Measurements from ENCODE around the gene ADTRP. TPM values are rescaled to one million over a fixed set of nuclear protein-coding genes. Genes with fewer than 3 reads are reported as not detected.
A peak's percentile ranks its signal among the peaks of the same experiment; 100 is the strongest.

ADTRP gene
- total and polyA plus RNA-seq, 10 of the 15 experiments (the other 5 are each of a cell fraction or from before 2014, with no cell fraction given) = 0.10 to 2.6 (median 2.1) TPM

DNA sequence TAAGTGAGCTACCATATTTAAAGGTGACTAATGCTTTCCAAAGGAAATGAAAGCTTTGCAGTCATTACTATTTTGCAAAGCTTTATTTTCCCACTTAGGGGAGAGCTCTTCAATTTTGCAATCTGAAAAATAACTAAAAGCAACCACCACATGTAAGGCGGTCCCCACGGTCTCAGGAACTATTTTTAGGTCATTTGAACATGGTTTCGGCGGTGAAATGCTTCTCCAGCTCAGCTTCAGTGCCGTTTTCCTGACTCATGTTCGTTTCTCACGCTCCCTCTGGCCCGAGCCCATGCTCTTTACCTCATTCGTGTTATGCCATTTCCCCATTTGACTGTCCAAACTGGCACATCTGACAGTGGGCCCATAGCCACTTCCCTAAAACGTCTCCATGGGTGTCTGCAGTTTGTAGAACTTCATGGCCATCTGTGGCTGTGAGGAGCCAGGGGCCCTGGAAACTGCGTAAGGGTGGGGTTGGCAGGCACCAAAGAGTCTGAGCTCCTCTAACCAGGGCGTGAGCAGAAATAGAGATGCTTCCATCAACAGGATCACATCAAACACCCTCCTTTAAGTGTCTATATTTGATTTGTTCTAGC lies 46.5 kb downstream of the ADTRP start (continued):
- TF ChIP-seq, protein P1, sequence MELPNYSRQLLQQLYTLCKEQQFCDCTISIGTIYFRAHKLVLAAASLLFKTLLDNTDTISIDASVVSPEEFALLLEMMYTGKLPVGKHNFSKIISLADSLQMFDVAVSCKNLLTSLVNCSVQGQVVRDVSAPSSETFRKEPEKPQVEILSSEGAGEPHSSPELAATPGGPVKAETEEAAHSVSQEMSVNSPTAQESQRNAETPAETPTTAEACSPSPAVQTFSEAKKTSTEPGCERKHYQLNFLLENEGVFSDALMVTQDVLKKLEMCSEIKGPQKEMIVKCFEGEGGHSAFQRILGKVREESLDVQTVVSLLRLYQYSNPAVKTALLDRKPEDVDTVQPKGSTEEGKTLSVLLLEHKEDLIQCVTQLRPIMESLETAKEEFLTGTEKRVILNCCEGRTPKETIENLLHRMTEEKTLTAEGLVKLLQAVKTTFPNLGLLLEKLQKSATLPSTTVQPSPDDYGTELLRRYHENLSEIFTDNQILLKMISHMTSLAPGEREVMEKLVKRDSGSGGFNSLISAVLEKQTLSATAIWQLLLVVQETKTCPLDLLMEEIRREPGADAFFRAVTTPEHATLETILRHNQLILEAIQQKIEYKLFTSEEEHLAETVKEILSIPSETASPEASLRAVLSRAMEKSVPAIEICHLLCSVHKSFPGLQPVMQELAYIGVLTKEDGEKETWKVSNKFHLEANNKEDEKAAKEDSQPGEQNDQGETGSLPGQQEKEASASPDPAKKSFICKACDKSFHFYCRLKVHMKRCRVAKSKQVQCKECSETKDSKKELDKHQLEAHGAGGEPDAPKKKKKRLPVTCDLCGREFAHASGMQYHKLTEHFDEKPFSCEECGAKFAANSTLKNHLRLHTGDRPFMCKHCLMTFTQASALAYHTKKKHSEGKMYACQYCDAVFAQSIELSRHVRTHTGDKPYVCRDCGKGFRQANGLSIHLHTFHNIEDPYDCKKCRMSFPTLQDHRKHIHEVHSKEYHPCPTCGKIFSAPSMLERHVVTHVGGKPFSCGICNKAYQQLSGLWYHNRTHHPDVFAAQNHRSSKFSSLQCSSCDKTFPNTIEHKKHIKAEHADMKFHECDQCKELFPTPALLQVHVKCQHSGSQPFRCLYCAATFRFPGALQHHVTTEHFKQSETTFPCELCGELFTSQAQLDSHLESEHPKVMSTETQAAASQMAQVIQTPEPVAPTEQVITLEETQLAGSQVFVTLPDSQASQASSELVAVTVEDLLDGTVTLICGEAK (IDR thresholded peaks at IDR 0.05; ENCODE audit: borderline replicate concordance) = no peak
- TF ChIP-seq ZNF207 (IDR thresholded peaks at IDR 0.05; ENCODE audit: borderline replicate concordance) (no peak; the same call in 1 of the 2 replicates), HDAC6 (IDR thresholded peaks at IDR 0.05; ENCODE audit: unreplicated experiment) (no peak), BRCA1 (IDR thresholded peaks at IDR 0.05; ENCODE audit: low read depth, low read length) (no peak), BHLHE40 (IDR thresholded peaks at IDR 0.05; ENCODE audit: borderline replicate concordance in 1 of 2, low read depth in 2 of 2, low read length in 1 of 2) (peak; percentile 63 to 66), MLLT1 (IDR thresholded peaks at IDR 0.05) (peak; percentile 70), MTA3 (IDR thresholded peaks at IDR 0.05; ENCODE audit: borderline replicate concordance, low read length) (peak; percentile 98), HCFC1 (IDR thresholded peaks at IDR 0.05; ENCODE audit: low read length) (no peak), RBBP5 (conservative IDR thresholded peaks at IDR 0.05) (no peak), ASH2L (IDR thresholded peaks at IDR 0.05; ENCODE audit: borderline replicate concordance, low read depth) (no peak), E2F4 (IDR thresholded peaks at IDR 0.05; ENCODE audit: low read depth, low read length) (no peak), BACH1 (IDR thresholded peaks at IDR 0.05; ENCODE audit: borderline replicate concordance) (peak; percentile 89), RCOR1 (conservative IDR thresholded peaks at IDR 0.05; ENCODE audit: low read depth, low read length) (no peak), POU2F2 (IDR thresholded peaks at IDR 0.05; ENCODE audit: borderline replicate concordance, low read depth, low read length) (peak; percentile 85), HDAC2 (IDR thresholded peaks at IDR 0.05) (no peak), CREM (IDR thresholded peaks at IDR 0.05; ENCODE audit: low read depth) (peak; percentile 98), JUND (IDR thresholded peaks at IDR 0.05; ENCODE audit: low read depth, low read length) (peak; percentile 66; the same call in 1 of the 2 replicates)
- TF ChIP-seq, protein P2, sequence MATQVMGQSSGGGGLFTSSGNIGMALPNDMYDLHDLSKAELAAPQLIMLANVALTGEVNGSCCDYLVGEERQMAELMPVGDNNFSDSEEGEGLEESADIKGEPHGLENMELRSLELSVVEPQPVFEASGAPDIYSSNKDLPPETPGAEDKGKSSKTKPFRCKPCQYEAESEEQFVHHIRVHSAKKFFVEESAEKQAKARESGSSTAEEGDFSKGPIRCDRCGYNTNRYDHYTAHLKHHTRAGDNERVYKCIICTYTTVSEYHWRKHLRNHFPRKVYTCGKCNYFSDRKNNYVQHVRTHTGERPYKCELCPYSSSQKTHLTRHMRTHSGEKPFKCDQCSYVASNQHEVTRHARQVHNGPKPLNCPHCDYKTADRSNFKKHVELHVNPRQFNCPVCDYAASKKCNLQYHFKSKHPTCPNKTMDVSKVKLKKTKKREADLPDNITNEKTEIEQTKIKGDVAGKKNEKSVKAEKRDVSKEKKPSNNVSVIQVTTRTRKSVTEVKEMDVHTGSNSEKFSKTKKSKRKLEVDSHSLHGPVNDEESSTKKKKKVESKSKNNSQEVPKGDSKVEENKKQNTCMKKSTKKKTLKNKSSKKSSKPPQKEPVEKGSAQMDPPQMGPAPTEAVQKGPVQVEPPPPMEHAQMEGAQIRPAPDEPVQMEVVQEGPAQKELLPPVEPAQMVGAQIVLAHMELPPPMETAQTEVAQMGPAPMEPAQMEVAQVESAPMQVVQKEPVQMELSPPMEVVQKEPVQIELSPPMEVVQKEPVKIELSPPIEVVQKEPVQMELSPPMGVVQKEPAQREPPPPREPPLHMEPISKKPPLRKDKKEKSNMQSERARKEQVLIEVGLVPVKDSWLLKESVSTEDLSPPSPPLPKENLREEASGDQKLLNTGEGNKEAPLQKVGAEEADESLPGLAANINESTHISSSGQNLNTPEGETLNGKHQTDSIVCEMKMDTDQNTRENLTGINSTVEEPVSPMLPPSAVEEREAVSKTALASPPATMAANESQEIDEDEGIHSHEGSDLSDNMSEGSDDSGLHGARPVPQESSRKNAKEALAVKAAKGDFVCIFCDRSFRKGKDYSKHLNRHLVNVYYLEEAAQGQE (IDR thresholded peaks at IDR 0.05; ENCODE audit: low read depth, low read length) = 0 out of 2 replicates have a peak, but pooled peaks have one; percentile 32
- TF ChIP-seq, protein P3, sequence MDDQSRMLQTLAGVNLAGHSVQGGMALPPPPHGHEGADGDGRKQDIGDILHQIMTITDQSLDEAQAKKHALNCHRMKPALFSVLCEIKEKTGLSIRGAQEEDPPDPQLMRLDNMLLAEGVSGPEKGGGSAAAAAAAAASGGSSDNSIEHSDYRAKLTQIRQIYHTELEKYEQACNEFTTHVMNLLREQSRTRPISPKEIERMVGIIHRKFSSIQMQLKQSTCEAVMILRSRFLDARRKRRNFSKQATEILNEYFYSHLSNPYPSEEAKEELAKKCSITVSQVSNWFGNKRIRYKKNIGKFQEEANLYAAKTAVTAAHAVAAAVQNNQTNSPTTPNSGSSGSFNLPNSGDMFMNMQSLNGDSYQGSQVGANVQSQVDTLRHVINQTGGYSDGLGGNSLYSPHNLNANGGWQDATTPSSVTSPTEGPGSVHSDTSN (IDR thresholded peaks at IDR 0.05; ENCODE audit: insufficient replicate concordance, low read depth, low read length) = no peak
